GOT3 (cell line): ENCODE measurements around the gene SIN3B.
"Not testable (repeated sequence)": the region's sequence is repeated elsewhere in the genome, so short reads cannot be mapped to it uniquely, and the experiment has no call there.

Experiments
- DNase-seq: peaks from one replicate; lab custom pipeline; 2025; ENCODE audit warnings: mixed read lengths; lab: John Stamatoyannopoulos, UW

The SIN3B gene

DNA sequence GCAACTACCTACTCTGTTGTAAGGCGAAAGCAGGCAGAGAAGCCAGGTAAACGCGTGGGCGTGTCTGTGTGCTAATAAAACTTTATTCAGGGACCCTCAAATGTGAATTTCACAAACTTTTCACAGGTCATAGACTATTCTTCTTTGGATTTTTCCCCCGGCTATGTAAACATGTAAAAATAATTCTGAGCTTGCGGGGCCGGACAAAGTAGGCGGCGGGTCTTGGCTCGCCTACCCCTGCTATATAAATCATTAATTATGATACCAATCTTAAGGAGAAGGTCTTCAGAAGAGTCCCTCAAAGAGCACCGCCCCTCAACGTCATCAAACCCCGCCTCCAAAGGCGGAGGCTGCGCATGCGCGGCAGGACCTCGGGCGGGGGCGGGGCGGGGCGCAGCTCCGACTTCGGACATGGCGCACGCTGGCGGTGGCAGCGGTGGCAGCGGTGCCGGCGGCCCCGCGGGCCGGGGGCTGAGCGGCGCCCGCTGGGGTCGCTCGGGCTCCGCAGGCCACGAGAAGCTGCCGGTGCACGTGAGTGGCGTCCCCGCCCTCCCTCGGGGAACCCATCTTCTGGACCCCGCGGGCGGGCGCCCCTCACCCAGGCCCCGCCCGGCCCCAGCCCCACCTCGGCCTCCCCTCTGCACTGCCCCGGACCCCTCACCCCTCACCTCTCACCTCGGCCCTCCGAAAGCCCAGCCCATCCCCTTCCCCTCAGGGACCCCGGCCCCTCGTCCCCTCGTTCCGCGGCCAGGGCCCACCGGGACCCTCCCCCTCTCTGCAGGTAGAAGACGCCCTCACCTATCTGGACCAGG lies at the start of gene SIN3B:
Gene SIN3B (plus strand): TSS at position 389 of the 812 bp plus-strand sequence. CDS start 23 bp downstream, at position 412.
- DNase-seq, result peak; percentile 41

- no peak for DNase-seq
Measured at GRCh38 chr19:16779539-16780163, 49.5 kb upstream of the SIN3B start.

DNA sequence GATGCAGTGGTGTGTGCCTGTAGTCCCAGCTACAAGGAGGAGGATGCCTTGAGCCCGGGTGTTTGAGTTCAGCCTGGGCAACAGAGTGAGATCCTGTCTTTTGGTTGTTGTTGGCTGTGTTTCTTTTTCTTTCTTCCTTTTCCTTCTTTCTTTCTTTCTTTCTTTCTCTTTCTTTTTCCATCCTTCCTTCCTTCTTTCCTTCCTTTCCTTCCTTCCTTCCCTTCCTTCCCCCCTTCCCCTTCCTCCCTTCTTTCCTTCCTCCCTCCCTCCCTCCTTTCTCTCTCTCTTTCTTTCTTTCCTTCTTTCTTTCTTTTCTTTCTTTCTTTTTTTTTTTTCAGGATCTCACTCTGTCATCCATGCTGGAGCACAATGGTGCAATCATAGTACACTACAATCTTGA lies 46.5 kb upstream of the SIN3B start:
- DNase-seq, result no peak

DNA sequence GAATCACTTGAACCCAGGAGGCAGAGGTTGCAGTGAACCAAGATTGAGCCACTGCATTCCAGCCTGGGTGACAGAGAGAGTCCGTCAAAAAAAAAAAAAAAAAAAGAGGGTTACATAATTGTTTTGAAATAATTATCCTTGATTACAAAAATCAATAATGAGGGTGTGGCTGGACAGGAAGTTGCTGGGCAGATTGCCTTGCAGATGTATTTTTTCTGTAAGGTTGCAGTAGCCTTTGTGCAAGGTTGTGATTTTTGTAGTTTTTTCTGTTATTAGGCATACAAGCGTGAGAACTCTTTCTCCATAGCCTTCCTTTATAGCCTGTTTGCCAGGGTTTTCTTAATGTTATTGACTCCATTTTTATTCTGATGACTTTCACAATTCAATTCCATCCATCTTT lies 40.7 kb upstream of the SIN3B start:
- no peak for DNase-seq

GRCh38 chr19:16789238-16789637 lies 40.0 kb upstream of the SIN3B start:
- DNase-seq, result no peak

DNA sequence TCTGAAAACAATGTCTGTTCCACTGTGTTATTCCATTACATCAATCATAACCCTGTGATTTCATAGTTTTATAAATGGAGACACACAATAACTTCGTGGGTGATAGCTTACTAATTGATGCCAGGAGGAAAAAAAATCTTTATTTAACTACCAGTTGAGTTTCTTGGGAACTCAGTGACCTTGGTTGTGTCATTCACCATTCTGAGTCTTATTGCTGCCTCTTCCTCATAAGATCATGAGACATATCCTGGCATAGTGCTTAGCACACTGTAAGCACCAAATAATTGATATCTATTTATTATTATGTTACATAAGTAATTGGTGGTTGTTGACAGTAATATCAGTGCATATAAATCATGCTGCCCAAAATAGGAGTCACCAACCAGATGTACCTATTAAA lies 39.1 kb upstream of the SIN3B start:
- no peak for DNase-seq

DNA sequence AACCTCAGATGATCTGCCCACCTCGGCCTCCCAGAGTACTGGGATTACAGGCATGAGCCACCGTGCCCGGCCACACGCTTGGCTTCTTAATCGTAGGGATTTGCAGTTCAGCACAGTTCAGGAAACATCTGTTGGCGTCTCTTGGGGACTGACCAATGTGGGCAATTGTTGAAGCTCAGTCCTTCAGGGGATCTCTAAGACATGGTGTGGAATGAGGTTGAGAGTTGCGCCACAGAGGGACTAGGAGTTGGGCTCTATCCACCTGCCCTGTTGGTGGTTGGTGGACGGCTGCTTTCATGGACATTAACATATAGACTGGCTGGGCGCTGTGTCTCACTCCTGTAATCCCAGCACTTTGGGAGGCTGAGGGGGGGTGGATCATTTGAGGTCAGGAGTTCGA lies 37.3 kb upstream of the SIN3B start:
- no peak for DNase-seq

DNA sequence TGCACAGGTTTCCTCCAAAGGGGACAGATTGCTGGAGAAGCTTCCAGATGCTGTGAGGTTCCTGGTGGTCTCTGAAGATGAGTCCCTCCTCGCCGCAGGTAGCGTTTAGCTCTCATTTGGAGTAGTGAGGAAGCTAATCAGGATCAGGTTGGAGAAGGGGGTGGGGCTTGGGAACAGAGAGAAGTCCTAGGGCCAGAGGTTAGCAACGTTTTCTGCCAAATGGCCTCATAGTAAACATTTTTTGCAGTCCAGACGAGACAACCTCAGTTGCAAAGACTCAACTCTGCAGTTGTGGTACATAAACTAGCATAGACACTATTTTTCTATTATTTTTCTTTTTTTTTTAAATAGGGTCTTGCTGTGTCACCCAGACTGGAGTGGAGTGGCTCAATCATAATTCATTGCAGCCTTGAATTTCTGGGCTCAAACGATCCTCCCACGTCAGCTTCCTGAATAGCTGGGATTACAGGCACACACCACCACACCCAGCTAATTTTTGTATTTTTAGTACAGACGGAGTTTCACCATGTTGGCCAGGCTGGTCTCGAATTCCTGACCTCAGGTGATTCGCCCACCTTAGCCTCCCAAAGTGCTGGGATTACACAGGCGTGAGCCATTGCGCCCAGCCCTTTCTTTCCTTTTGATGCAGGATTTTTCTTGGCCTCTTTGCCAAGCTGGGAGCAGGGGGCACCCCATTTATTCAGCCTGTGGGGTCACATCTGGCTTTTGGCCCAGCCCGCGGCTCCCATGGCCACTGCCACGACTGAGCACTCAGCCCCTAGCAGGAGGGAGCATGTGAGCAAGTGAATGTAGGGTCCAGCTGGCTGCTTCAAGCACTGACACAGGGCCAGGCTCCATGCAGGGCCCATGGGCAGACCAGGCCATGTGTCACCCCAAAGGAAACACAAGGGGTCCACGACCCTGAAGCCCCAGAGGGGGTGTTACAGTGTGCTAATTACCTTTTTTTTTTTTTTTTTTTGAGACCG lies 34.4 kb upstream of the SIN3B start:
- no peak for DNase-seq

DNA sequence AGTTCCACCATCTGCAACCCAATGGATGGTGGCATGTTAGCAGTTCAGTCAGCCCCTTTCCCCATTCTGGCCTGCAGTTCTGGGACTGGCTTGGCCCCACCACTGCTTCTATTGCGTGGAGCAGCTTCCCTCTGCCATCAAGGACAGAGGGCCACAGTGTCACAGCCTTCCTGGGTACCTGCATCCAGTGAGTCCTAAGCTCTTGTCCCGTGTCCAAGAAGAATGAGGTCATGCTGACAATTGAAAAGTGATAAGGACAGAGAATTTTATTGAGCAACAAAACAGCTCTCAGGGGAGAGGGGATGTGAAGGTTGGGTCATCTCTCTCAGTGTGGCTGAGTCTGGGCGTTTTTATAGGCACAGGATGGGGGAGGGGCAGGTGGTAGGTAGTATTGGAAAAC lies 33.5 kb upstream of the SIN3B start:
- DNase-seq, result no peak

GRCh38 chr19:16797876-16798275 lies 31.3 kb upstream of the SIN3B start:
- DNase-seq, result no peak

DNA sequence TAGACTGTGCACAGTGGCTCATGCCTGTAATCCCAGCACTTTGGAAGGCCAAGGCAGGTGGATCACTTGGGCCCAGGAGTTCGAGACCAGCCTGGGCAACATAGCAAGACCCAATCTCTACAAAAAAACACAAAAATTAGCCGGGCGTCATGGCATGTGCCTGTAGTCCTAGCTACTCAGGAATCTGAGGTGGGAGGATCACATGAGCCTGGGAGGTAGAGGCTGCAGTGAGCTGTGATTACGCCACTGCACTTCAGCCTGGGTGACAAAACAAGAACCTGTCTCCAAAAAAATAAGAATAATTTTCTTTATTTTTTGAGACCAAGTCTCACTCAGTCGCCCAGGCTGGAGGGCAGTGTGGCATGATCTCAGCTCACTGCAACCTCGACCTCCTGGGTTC lies 30.9 kb upstream of the SIN3B start:
- not testable (repeated sequence) for DNase-seq

GRCh38 chr19:16799740-16800139 lies 29.5 kb upstream of the SIN3B start:
- no peak for DNase-seq

- DNase-seq, result no peak
Measured at GRCh38 chr19:16801600-16802013, 27.6 kb upstream of the SIN3B start.

- DNase-seq, result no peak
Measured at GRCh38 chr19:16804176-16804575, 25.0 kb upstream of the SIN3B start.

GRCh38 chr19:16807549-16808284 lies 21.5 kb upstream of the SIN3B start:
- DNase-seq, result no peak

DNA sequence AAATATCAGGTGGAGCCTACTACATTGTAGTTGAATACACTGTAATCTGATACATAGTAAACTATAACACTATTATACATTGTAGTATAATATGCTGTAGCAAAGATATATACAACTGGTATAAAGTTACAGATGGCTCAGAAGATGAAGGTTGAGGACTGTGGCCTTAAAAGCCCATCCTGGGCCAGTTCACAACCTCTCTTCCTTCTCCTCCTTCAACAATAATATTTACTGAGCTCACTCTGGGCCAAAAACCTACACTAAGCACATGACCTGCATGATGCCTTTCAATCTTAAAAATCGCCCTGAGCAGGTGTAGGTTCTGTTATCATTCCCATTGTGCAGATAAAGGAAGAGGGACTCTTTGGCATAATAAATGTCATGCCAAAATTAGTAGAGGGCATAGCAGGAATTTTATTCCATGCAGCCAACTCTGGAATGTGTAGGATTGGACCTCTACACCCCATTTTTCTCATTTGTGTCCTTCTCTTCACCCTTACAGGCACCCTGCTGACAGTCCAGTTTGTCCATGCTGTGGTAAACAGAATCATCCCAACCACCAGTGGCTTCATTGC lies 14.6 kb upstream of the SIN3B start:
- DNase-seq, result no peak

DNA sequence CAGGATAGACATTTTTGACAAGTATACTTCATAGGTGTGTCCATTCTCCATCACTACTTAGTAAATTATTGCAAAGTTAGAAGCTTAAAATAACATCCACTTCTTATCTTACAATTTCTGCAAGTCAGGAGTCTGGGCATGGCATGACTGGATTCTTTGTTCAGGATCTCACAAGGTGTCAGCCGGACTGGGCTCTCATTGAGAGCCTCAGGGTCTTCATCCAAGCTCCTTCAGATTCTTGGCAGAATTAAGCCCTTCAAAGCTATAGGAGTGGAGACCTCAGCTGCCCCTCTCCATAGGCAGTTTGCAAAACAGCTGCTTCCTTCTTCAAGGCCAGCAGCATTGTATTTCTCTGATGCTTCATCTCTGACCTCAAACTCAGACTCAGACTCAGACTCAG lies 9.1 kb upstream of the SIN3B start:
- no peak for DNase-seq

- no peak for DNase-seq
Measured at GRCh38 chr19:16821081-16821480, 8.1 kb upstream of the SIN3B start.

DNA sequence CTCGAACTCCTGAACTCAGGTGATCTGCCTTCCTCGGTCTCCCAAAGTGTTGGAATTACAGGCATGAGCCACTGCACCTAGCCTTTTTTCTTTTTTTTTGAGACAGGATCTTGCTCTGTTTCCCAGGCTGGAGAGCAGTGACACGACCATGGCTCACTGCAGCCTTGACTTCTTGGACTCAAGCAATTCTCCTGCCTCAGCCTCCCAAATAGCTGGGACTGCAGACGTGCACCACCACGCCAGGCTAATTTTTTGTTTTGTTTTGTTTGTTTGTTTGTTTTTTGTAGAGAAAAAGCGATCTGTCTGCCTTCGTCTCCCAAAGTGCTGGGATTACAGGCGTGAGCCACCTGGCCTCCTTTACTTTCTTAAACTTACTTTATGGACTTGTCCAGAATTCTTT lies 6.5 kb upstream of the SIN3B start:
- no peak for DNase-seq

DNA sequence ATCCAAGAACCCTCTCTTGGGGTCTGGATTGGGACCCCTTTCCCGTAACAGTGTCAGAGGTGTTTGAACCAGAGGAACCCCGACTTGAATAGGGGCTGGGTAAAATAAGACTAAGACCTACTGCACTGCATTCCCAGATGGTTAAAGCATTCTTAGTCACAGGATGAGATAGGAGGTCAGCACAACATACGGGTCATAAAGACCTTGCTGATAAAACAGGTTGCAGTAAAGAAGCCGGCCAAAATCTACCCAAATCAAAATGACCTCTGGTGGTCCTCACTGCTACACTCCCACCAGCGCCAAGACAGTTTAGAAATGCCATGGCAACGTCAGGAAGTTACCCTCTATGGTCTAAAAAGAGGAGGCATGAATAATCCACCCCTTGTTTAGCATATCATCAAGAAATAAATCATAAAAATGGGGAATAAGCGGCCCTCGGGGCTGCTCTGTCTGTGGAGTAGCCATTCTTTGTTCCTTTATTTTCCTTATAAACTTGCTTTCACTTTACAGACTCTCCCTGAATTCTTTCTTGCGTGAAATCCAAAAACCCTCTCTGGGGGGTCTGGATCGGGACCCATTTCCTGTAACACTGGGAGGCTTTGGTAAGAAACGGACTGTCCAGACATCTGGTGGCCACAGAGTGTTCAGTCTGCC lies 4.4 kb upstream of the SIN3B start:
- DNase-seq, result no peak
